GM19438 (cell line): ENCODE data around the gene GDF2.

Source experiments
- ATAC-seq: cut with Tn5 transposase; IDR thresholded peaks from one replicate; pipeline ENCODE4 v1.9.1; 2021; ENCODE audit warnings: low read depth; ENCODE audit not compliant: unreplicated experiment

Gene GDF2

GRCh38 chr10:47322300-47323061 is at the start of gene GDF2:
TSS of gene GDF2 (plus strand) at chr10:47322454. CDS start at chr10:47322669, 215 bp downstream.
- ATAC-seq: no peak

GRCh38 chr10:47276071-47276470 is 46.2 kb upstream of the GDF2 start:
- no peak for ATAC-seq

- ATAC-seq: no peak
These were observed 45.5 kb upstream of the GDF2 start for GRCh38 chr10:47276576-47277351.

GRCh38 chr10:47277352-47278151 is 44.7 kb upstream of the GDF2 start:
- ATAC-seq: no peak

- no peak for ATAC-seq
These were observed 44.1 kb upstream of the GDF2 start for GRCh38 chr10:47278152-47278473.

GRCh38 chr10:47278720-47279119 is 43.5 kb upstream of the GDF2 start:
- ATAC-seq: no peak

- no peak for ATAC-seq
These were observed 43.0 kb upstream of the GDF2 start for GRCh38 chr10:47279276-47279675.

- ATAC-seq: no peak
These were observed 40.1 kb upstream of the GDF2 start for GRCh38 chr10:47282005-47282656.

GRCh38 chr10:47282657-47283018 is 39.6 kb upstream of the GDF2 start:
- ATAC-seq: no peak

GRCh38 chr10:47283101-47283630 is 39.1 kb upstream of the GDF2 start:
- no peak for ATAC-seq

- no peak for ATAC-seq
These were observed 38.4 kb upstream of the GDF2 start for GRCh38 chr10:47283848-47284247.

GRCh38 chr10:47285381-47286115 is 36.7 kb upstream of the GDF2 start:
- no peak for ATAC-seq

GRCh38 chr10:47286116-47286505 is 36.1 kb upstream of the GDF2 start:
- ATAC-seq: no peak

GRCh38 chr10:47286591-47287315 is 35.5 kb upstream of the GDF2 start:
- no peak for ATAC-seq

GRCh38 chr10:47287365-47287802 is 34.9 kb upstream of the GDF2 start:
- no peak for ATAC-seq

- ATAC-seq: no peak
These were observed 34.4 kb upstream of the GDF2 start for GRCh38 chr10:47287805-47288204.

GRCh38 chr10:47288236-47288635 is 34.0 kb upstream of the GDF2 start:
- ATAC-seq: no peak

GRCh38 chr10:47288916-47289495 is 33.2 kb upstream of the GDF2 start:
- ATAC-seq: no peak

GRCh38 chr10:47289921-47290320 is 32.3 kb upstream of the GDF2 start:
- ATAC-seq: no peak
